Ammon's horn (tissue), 1 donor: ENCODE measurements around the gene ITGB6.

Experiments
- DNase-seq: peaks from one replicate; pipeline ENCODE4 v3.0.0-alpha.2; 2016; ENCODE audit warnings: low spot score

Gene ITGB6

DNA sequence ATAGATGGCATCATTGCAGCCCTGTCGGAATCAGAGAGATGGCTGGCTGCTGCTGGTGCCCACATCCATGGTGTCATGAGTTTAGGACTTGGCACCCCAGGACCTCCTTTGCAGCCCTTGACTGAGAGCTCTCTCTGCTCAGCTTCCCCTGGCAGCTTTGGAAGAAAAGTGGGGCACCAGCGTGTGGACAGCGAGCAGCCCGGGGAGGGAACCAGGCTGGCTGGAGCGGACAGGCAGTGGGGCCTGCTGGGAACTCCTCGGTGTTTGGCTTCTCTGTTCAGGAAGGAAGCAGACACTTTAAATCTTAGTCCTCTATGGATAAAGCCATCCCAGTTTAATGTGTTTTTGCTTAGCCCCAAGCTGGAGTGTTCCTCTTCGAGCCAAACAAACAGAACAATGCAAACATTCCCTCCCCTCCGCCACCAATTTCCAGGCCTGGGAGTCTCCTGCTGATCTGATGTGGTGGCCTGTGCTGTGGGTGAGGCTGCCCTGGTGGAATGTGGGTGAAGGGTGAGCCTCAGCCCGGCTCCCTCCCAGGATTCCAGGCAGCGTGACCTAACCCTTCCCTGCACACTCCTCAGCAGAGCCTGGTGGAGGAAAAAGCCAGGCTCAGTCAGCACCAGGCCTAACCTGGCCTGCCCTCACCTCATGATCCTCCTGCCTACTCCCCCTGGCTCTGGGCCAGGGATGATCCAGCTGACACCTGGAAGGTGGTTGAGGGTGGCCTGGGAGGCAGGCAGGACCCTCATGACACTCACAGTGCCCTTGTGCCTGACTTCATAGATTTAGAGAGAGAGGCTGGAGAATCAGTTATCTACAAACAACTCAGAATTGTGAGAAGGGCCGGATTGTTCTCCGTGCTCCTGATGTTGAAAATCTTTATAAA is 21.6 kb upstream of the ITGB6 start:
- DNase-seq = no peak

DNA sequence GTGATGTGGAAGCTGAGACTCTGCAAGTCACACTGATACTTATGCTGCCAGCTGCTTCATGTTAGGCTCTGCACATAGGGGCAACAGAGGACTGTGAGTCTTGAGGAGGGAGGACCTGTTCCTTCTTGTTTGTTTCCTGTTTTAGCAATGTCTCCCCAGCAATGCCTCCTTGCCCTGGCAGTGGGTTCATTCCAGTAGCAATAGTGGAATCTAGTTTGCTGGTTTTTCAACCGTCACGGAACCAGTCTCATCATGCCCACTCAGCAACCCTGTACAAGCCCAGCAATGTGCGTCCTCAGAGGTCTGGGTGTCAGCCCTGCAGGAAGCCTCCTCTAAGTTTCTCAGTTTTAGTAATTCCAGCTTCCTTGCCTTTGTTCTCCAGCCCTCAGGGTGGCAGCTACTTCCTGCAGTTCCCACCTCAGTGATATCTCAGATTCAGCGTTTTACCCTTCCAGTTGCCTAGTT is 20.5 kb upstream of the ITGB6 start:
- DNase-seq = no peak

DNA sequence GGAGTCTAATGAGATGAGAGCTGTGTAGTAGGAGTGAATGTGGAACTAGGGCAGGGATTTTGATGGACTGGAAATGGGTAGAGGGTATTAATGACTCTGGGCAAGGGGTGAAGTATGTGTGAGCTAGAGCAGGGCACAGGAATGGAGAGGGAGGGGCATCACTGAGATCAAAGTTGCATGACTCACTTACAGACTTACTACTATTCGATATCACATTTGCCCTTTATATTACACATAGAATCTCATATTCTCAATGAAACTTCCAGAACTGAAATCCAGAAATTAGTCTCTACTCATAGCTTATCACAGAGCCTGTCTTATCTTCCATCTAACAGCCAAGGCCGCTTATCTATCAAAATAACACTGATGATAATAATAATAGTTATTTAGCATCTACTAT is 20.0 kb upstream of the ITGB6 start:
- DNase-seq = no peak

DNA sequence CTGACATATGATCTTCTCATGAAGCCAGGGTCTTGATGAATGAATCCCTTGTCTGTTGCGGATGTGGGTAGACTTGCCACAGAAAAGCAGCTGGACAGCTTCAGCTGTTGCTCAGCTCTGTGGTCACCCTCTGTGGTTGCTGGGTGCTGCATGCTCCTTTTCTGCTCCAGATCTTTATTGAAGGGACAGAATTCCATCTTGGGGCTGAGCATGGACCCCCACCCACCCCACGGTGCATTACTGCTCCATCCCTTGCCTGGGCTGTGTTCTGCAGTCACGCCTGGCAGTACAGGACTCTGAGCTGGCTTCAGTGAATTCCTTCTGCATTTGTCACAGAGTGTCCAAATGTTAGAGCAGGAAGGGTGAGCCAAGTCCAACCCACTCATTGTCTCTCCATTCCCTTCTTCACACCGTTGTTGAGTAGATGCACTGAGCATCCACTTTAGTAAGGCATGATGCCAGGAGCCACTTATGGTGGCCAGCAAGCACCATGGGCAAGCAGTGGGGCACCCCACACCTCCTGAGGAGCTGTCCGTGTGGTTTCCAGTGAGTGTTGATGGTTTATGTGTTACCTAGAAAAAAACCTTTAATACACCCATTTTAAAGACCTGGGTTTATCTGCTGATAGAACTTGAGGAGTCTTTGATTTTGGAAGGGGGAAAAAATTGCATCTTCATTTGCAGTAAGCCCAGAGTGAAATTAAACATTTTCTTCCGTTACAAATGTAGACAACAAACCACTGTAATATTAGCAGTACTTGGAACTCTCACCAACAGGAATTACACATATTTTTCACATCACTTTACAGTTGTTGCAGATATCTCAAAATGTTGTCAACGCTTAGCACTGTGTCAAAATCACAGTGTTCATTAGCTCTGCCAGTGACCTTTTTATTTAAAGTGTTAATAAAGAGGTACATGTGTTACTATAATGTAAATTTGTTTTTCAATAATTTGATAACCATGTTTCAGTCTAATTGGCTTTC is 14.7 kb upstream of the ITGB6 start:
- DNase-seq = no peak

DNA sequence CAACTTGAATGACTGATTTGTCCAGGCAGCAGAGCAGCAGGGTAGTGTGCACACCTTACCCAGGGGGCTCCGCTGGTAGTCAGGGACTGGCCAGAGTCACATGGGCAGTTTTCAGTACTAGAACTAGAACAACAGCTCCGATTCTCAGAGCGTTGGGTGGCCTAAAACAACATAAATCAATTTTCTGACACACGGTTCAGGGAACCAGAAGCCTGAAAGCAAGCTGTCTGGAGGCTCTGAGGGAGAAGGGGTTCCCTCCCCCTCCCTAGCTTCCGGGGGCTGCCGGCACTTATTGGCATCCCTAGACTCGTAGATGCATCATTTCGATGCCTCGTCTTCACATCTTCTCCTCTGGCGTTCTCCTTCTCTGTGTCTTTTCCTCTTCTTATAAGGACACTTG is 13.4 kb upstream of the ITGB6 start:
- no peak for DNase-seq

DNA sequence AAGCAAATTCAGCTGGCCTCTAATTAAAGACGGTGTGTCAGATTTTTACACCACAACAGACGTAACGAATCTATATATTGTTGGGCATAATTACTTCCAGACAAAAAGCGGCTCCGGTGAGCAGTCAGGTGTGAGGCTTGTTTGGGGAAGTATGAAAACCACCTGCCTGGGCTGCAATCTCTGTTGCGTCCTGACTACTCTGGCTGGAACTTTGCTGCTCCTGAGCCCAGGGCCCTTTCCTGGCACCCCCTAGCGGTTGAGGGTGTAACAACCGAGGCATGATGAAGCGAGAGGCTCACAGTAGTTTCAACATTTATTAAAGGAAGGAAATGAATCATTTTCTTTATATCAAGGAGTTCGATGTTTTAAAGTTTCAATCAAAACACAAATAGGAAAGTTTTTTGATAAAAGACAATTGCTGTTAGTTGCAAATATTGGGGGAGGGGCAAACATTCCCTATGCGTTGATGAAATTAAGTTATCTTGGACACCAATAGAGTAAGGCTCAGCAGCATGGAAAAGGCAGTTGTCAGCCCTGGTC is 10.6 kb upstream of the ITGB6 start:
- DNase-seq = peak; percentile 35

DNA sequence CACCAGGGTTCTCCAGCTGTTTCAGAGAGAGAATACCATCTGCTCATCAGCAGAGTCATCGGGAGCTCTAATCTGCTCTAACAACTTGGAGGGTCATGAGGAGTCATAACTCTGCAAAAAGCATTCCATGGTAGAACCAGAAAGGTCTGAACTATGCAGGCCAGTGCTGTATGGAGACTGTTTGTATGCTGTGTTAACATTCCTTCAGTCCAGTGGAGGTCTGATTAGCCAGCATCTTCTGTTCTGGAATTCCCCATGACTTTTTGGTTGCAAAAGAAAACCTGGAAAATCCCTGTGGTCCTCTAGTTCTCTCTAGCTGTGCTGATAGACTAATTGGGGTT is 9.4 kb upstream of the ITGB6 start:
- DNase-seq = no peak

DNA sequence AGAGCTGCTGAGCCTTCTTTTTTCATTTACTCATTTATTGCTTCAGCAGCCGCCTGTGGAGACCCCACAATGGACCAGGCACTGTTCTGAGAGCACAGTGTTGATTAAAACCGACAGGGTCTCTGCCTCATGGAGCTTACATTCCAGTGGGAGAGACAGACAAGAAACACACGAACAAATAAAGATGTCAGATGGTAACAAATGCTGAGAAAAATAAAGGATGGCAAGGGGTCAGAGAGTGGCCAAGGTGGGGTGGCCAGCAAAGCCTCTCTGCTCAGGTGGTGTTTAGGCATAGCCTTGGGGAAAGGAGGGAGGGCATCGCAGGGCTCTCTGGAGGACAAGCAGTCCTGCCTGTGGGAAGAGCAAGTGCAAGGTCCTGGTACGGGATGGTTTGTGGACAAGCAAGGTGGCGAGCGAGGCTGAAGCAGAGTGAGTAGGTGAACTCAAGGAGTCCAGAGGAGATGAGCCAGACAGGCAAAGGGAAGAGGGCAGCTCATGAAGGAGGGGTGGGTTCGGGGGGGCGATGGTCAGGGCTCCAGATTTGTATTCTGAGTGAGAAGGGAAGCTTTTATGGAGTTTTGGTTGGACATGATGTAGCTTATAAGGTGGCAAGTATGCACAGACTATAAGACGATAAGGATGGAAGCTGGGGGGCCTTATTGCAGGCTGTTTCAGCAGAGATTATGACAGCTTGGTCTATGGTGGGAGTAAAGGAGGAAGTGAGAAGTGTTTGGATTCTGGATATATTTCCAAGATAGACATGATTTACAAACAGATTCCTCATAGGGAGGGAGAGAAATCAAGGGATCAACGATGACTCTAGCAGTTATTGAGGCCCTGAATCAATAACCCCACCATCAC is 8.8 kb upstream of the ITGB6 start:
- no peak for DNase-seq

DNA sequence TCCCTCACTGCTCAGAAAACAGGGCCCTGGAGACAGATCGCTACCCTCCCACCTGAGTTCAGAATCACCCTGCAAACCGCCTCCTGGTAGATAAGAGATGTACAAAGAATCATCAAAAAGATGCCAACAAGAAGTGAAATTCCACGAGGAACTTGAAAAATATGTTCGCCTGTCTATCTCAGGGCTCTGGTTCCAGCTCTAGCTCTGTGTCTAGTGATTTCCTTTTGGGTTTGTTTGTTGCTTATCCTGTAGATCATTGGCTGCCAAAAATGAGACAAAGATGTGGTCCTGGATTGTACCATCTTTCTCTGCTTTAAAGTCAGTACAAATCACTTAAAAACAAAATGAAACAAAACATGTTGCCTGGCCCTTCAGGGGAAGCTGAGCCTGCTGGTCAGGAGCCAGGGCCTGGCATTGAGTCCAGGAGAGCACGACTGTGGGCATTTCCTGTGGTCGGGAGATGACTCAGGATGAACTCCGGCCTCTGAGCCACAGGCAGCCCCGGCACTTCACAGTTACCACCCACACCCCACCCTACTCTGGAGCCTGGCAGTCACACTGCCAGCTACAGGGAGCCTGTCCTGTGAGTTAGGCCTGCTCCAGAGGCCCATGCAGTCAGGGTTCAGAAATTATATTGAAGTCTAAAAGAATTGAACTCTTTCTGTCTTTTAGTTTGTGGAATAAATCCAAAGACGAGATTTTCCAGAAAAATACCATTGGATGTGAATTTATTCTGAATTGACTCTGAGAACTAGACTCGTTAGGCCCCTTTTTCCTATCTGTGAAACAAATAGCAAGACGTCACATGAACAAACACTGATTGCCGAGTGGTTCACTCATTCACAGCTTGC is 8.0 kb upstream of the ITGB6 start:
- peak; percentile 28 for DNase-seq

DNA sequence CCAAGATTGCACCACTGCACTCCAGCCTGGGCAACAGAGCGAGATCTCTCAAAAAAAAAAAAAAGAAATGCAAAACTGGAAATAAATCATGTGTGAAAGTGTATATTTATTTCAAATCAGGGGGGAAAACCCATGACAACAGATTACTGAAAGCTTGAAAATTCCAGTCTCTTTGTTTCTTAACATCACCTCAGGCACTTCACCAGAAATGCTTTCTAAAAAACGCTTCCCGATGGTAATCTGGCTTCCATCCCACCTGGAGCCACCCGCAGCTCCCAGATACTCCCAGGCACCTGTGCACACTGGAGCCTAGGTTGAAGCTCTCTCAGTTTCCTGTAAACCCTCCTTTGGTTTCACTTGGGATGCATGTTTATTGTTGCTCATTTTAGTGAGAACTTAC is 7.2 kb upstream of the ITGB6 start:
- no peak for DNase-seq

DNA sequence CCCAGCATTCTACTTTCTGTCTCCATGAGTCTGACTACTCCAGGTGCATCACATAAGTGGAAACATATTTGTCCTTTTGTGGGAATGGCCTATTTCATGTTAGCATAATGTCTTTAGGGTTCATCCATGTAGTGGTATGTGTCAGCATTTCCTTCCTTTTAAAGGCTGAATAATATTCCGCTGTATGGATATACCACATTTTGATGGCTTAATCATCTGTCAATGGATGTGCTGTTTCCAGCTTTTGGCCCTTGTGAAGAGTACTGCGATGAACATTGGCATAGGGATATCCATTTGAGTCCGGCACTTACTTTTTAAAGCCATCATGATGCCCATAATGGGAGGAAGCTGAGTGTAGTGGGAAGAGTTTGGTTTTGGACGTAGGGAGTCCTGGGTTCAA is 6.4 kb upstream of the ITGB6 start:
- DNase-seq = no peak

DNA sequence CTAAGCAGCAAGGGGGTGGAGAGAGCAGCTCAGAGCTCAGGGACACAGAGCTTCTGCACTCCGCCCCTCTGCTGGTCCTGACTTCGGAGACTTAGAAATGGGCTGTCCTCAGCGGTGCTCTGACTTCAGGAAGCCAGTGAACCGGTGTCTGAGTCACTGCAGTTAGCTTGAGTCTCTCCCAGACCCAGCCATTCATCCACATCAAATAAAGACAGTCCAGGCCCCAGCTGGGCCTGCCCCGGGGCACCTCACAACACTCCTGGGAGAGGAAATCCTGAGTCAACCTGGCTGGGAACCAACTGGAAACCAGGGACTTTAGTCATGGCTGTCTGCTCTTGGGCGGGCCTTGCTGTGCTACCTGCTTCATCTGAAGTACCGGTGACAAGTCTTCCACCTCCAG is 5.4 kb upstream of the ITGB6 start:
- DNase-seq = no peak

DNA sequence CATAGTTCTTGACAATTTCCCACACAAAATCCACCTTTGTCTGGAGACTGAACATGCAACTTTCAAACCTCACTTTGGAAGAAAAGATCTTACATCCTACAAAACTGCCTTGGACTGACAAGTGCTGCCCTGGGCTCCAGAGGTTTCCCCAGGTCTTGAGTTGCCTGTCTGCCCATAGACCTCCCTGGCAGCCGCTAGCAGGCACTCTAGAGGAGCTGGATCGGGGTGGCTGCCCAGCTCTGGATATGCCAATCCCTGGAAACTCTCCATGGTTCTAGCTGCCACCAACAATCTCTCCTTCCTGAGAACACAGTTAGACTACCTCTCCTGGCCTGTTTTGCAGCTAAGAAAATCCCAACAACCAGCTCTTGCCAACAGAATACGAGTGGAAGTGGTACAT is 3.4 kb upstream of the ITGB6 start:
- DNase-seq = no peak

DNA sequence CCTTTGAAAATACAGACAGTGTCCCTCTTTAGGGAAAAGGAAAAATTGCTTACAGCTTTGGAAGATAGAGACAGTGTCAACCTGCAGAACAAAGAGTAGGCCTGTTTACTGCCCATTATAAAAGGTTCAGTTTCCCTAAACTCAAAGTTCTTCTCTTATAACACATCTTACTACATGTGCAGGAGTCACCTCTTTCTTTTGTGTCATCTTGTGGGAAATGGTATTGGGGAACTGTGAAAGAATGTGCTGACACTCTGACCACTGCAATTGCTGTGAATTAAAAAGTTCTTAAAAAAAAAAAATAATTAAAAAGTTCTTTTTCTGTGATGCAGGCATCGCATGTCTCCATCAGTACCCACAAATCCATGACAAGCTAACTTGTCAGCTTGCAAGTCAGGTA is 2.9 kb upstream of the ITGB6 start:
- no peak for DNase-seq

DNA sequence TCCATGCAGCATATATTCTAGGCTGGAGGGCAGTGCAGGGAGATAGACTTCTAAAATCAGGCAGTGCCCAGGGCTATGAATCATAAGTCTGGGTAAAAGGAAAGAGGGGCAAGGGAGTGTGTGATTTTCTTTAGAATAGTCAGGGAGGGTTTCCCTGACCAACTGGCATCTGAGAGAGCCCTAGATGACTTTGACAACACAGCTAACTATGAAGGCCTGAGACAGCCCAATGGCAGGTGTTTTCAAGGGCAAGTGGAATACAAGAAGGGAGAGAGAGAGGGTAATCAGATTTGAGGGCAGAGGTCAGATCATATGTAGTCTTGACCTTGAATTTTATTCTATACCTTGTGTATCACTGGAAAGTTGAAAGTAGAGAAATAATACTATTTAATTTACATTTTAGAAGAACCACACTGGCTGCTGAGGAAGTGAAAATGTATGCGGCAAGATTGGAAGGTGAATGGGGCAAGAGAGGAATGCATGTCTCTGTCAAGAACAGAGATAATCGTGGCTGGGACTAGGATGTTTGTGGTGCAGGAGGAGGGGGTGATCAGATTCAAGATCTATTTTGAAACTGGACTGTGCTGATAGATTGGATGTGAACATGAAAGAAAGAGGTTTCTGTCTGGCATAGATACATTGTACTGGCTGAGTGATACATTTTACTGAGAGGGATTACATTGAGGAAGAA is 1.9 kb upstream of the ITGB6 start:
- DNase-seq = no peak

DNA sequence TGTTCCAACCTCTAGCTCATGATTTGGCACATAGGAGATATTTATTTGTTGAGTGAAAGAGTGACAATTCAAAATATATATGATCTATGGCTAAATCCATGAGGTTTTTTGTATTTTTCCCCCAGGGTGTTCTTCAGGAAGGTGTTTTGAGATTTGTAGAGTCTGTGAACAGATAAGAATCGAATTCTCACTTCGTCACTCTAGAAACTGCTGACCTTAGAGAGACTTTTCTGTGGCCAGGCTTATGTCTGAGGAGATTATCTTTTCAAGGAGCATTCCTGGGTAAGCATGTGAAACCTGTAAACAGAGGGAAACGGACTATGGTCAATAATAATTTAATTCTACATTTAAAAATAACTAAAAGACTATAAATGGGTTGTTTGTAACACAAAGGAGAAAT is 849 bp upstream of the ITGB6 start:
- no peak for DNase-seq

DNA sequence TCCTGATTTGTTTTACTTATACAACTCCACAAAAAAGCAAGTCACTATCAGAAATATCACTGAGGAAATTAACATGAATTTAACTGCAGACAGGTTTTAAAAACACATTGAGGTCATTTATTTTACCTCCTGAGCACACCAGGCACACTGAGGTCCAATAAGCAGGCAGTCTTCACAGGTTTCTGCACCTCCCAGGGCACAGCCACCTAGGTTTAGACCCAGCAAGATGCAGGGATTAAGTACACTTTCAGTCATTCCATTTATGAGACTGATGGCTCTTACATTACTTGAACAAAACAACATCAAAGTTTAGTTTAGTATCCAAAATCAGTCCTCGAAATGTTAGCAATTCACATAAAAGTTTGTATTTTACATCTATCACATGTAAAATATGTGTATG is 1.0 kb downstream of the ITGB6 start:
- DNase-seq = no peak

DNA sequence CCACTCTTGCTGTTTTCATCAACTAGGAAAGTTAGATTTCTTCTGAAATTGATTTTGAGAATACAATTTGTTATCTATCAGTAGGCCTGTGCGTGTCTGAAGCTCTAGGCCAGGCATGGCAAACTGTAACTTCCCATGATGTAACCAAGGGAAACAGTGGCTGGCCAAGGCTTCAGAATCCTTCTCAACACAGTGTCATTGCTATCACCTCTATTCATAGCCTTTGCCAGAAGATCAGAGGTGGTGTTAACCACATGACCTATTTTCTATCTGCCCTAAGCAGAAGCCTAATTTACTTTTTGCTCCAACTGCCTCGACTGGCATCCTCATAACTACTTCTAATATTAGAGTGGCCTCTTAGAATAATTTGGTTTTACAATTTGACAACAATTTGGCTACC is 2.5 kb downstream of the ITGB6 start:
- DNase-seq = no peak

DNA sequence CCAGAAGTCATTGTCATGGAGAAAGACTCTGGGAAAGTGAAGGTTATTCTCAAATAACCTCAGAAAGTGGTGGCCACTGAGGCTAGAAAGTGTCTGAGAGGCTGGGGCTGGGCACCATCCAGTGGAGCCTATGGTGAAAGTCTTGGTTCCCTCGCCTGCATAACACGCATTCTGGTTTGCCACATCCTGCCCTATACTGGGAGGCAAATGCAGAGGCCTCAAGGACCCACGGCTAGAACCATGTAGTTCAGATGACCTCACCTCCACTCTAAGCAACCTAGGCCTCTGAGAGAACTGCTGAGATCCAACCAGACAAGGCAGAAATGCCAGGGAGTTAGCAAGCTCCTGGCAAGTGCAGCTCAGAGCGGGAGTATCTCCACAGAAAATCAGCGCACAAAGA is 5.1 kb downstream of the ITGB6 start:
- no peak for DNase-seq

DNA sequence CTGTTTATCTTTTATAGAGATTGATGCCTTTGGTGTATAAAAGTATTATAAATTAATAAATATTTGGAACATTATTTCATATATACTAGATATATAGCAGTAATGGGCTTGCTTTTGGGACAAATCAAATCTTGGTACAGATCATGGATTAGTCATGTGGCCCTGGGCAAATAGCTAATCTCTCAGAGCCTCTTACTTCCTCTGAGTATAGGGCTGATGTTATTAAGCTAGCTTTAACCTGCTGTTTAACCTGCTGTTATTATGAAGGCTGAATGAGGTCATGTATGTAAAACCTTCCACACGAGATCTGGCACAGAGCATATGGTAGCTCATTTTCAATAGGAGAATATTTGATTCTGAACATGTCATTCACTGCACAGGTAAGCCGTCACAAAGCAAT is 5.7 kb downstream of the ITGB6 start:
- DNase-seq = no peak
